ENCODE results near the gene RBM17. TPM values are rescaled to one million over a fixed set of nuclear protein-coding genes. Genes with fewer than 3 reads are reported as not detected.

The RBM17 gene
- total and polyA plus RNA-seq, 10 of the 15 experiments (the other 5 are each of a cell fraction or from before 2014, with no cell fraction given), result 28.4 to 181 (median 83.9) TPM

DNA sequence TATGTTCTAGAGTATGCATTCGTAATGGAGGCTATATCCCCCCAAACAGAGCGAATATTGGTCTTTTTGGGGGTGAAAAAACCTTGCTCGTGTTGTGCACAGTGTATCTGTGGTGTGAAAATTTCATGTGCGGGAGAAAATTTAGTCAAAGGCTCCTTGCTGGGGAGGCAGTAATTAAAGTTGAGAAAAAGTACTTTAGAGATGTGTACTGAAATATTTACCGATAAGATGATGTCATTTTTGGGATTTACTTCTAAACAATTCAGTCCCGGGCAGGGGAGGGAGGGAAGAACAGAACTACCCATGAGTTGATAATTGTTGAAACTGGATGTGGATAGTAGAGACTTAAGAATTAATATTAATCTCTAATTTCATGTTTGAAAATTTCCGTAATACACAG, 9.3 kb downstream of the RBM17 start:
- Histone ChIP-seq H3K9me3 (replicated peaks; ENCODE audit: control insufficient read depth, insufficient read depth, low read length) (no peaks in the 10 kb centered on the region), H3K4me2 (ENCODE audit: control insufficient read depth, insufficient read depth) (no peak overlapping the region), H2AFZ (ENCODE audit: control insufficient read depth, low read depth, low read length) (no peak overlapping the region), H3K4me1 (ENCODE audit: control insufficient read depth, insufficient read depth, low read length) (peaks cover 7% of the 10 kb centered on the region), H3K4me3 (no peak overlapping the region), H3K27me3 (replicated peaks in 1 of 2; ENCODE audit: control insufficient read depth in 2 of 2, insufficient read depth in 2 of 2, low read length in 1 of 2) (no peaks in the 10 kb centered on the region), H3K36me3 (ENCODE audit: control insufficient read depth in 2 of 2, insufficient read depth in 2 of 2, low read length in 1 of 2) (peaks cover 10 to 18% of the 10 kb centered on the region in 2 experiments), H3K9ac (ENCODE audit: control insufficient read depth, insufficient read depth, low read length) (no peak overlapping the region), H3K79me2 (ENCODE audit: control insufficient read depth, insufficient read depth, low read length) (peaks cover 43% of the 10 kb centered on the region), H3K27ac (ENCODE audit: control insufficient read depth, insufficient read depth) (no peak overlapping the region), H4K20me1 (ENCODE audit: control insufficient read depth, insufficient read depth) (peaks cover 3% of the 10 kb centered on the region; the same call in 1 of the 2 replicates)
- in situ Hi-C loops (cut with MboI) (no loop called here), intact Hi-C loops (cut with micrococcal nuclease; ENCODE audit: unreplicated experiment) (no loop called here)
- RAD21 ChIA-PET (ENCODE audit: unreplicated experiment), result interaction anchor here (0.7 kb wide), 1 partner anchor 264 kb away, joined by 4 read pairs; no protein-coding TSS in a partner anchor
- CTCF ChIA-PET, result no interaction called here
- TF ChIP-seq ATF7 (IDR thresholded peaks at IDR 0.05; ENCODE audit: low read depth) (peak; percentile 23; the same call in 1 of the 2 replicates), ZNF274 (IDR thresholded peaks at IDR 0.05; ENCODE audit: insufficient read depth, insufficient read length) (no peak)
- SMC1A ChIA-PET (ENCODE audit: uncharacterized antibody, unreplicated experiment), result interaction anchor here (1.0 kb wide), 1 partner anchor 105 kb away, joined by 3 read pairs; the partner anchor contains the start of gene PFKFB3
- ATAC-seq, result no peak
- DNase-seq (ENCODE audit: low read depth, low spot score), result no peak
- no TSS peak for BruUV-seq (replicated peaks)
- POLR2A ChIA-PET, result interaction anchor here (0.6 kb wide), 1 partner anchor 100 kb away, joined by 10 read pairs; no protein-coding TSS in a partner anchor
- no peak for FAIRE-seq
- 96% methylated on average over 7 of the region's 7 CpGs for WGBS (ENCODE audit: insufficient coverage, insufficient replicate concordance, low lambda C conversion rate, missing lambda C conversion rate)

DNA sequence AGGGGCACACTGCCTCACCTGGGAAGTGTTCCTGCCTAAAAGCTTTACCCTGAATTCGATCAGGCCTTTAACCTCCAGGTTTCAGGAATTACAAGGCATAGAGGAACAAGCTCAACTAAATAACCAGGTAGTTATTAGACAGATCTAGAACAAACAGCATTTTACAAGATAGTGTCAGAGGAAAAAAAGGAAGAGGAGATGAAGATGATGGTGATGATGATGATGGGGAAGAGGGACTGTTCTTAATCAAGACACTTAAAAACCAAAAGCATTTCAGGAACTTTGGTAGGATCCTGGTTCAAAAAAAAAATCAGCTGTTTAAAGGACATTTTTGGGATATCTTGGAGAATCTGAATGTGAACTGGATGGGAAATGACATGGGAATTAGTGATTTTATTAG, 11.5 kb downstream of the RBM17 start:
- intact Hi-C loops (cut with micrococcal nuclease; ENCODE audit: unreplicated experiment), result no loop called here
- H3K9ac ChIP-seq (ENCODE audit: control insufficient read depth, insufficient read depth, low read length), result no peak overlapping the region

More for the DNA sequence above, 11.5 kb downstream of the RBM17 start:
- Histone ChIP-seq H3K79me2 (ENCODE audit: control insufficient read depth, insufficient read depth, low read length) (peaks cover 25% of the 10 kb centered on the region), H3K4me3 (no peak overlapping the region), H3K9me3 (replicated peaks; ENCODE audit: control insufficient read depth, insufficient read depth, low read length) (no peaks in the 10 kb centered on the region), H4K20me1 (ENCODE audit: control insufficient read depth, insufficient read depth) (peaks cover 3% of the 10 kb centered on the region; the same call in 1 of the 2 replicates), H2AFZ (ENCODE audit: control insufficient read depth, low read depth, low read length) (no peak overlapping the region), H3K27ac (ENCODE audit: control insufficient read depth, insufficient read depth) (no peak overlapping the region), H3K4me2 (ENCODE audit: control insufficient read depth, insufficient read depth) (0 out of 2 replicates have a peak overlapping the region, but pooled peaks have one; percentile 35), H3K27me3 (replicated peaks in 1 of 2; ENCODE audit: control insufficient read depth in 2 of 2, insufficient read depth in 2 of 2, low read length in 1 of 2) (no peaks in the 10 kb centered on the region), H3K4me1 (ENCODE audit: control insufficient read depth, insufficient read depth, low read length) (peaks cover 7% of the 10 kb centered on the region), H3K36me3 (ENCODE audit: control insufficient read depth in 2 of 2, insufficient read depth in 2 of 2, low read length in 1 of 2) (peaks cover 11 to 24% of the 10 kb centered on the region in 2 experiments)
- BruUV-seq (replicated peaks), result no TSS peak
- DNase-seq (ENCODE audit: low read depth, low spot score) (no peak), ATAC-seq (no peak), FAIRE-seq (peak; percentile 47)
- POLR2A ChIA-PET, result interaction anchor here (0.8 kb wide), 1 partner anchor 302 kb away, joined by 3 read pairs; no protein-coding TSS in a partner anchor
- SMC1A ChIA-PET (ENCODE audit: uncharacterized antibody, unreplicated experiment), result interaction anchor here (0.8 to 1.4 kb wide), 7 partner anchors 14 to 306 kb away, joined by 3 to 6 read pairs (median 3); no protein-coding TSS in a partner anchor
- RAD21 ChIA-PET (ENCODE audit: unreplicated experiment), result interaction anchor here (1.4 to 1.7 kb wide), 2 partner anchors 301 to 306 kb away, joined by 5 to 6 read pairs; no protein-coding TSS in a partner anchor
- in situ Hi-C loops (cut with MboI), result no loop called here
- CTCF ChIA-PET, result interaction anchor here (1.1 to 2.0 kb wide), 7 partner anchors 9 to 306 kb away, joined by 3 to 11 read pairs (median 4); no protein-coding TSS in a partner anchor
- TF ChIP-seq NFXL1 (IDR thresholded peaks at IDR 0.05; ENCODE audit: borderline replicate concordance) (no peak), ETV6 (conservative IDR thresholded peaks at IDR 0.05 in 1 of 2, IDR thresholded peaks at IDR 0.05 in 1 of 2; ENCODE audit: borderline replicate concordance in 1 of 2, low read depth in 1 of 2) (no peak), TBL1XR1 (IDR thresholded peaks at IDR 0.05; ENCODE audit: low read depth, low read length) (no peak), BCLAF1 (IDR thresholded peaks at IDR 0.05) (no peak), SMARCA5 (IDR thresholded peaks at IDR 0.05) (no peak), EZH2 (IDR thresholded peaks at IDR 0.05; ENCODE audit: borderline replicate concordance, control insufficient read depth, low read depth, low read length) (no peak), DPF2 (IDR thresholded peaks at IDR 0.05) (no peak)
- TF ChIP-seq, protein P1, sequence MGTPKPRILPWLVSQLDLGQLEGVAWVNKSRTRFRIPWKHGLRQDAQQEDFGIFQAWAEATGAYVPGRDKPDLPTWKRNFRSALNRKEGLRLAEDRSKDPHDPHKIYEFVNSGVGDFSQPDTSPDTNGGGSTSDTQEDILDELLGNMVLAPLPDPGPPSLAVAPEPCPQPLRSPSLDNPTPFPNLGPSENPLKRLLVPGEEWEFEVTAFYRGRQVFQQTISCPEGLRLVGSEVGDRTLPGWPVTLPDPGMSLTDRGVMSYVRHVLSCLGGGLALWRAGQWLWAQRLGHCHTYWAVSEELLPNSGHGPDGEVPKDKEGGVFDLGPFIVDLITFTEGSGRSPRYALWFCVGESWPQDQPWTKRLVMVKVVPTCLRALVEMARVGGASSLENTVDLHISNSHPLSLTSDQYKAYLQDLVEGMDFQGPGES (IDR thresholded peaks at IDR 0.05), result no peak
- TF ChIP-seq, protein P2, sequence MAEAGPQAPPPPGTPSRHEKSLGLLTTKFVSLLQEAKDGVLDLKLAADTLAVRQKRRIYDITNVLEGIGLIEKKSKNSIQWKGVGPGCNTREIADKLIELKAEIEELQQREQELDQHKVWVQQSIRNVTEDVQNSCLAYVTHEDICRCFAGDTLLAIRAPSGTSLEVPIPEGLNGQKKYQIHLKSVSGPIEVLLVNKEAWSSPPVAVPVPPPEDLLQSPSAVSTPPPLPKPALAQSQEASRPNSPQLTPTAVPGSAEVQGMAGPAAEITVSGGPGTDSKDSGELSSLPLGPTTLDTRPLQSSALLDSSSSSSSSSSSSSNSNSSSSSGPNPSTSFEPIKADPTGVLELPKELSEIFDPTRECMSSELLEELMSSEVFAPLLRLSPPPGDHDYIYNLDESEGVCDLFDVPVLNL (IDR thresholded peaks at IDR 0.05; ENCODE audit: low read depth, low read length), result no peak
- WGBS (ENCODE audit: insufficient coverage, insufficient replicate concordance, low lambda C conversion rate, missing lambda C conversion rate), result 100% methylated on average over 1 of the region's 1 CpG
